ENCODE results near the gene TTLL11.

- TF ChIP-seq CTCF (IDR thresholded peaks at IDR 0.05) (no peak), EP300 (IDR thresholded peaks at IDR 0.05; ENCODE audit: low read depth) (no peak), POLR2A (IDR thresholded peaks at IDR 0.05) (no peak)
Measured at GRCh38 chr9:122020398-122020797, 72.7 kb downstream of the TTLL11 start.

Data from transverse colon (tissue), 3 donors.